IMR-90 (cell line): ENCODE measurements around the gene CRYGS. TPM values are rescaled to one million over a fixed set of nuclear protein-coding genes. Genes with fewer than 3 reads are reported as not detected.

Experiments used
- ATAC-seq: fragments of 200-7000 bp; cut with Tn5 transposase; 2 replicates; pipeline ENCODE4 v1.9.1; 2020; ENCODE audit warnings: low read depth, mild to moderate bottlenecking, moderate library complexity
- BruUV-seq: library from RNA; stranded (reverse); fragments of 400-500 nt; replicated peaks from 2 replicates; lab custom pipeline; 2021; lab: Mats Ljungman, UMichigan
- CTCF ChIA-PET: fragments of 300-600 bp; formaldehyde crosslinking; extraction: SDS; loops from one replicate; lab custom pipeline; 2021; ENCODE audit warnings: antibody characterized with exemption; lab: Yijun Ruan, JAX
- POLR2A ChIA-PET: fragments of 300-600 bp; sonication (Branson Sonifier 250); formaldehyde crosslinking; loops from one replicate; lab custom pipeline; 2022; ENCODE audit warnings: antibody characterized with exemption; ENCODE audit not compliant: unreplicated experiment; lab: Charles Lee
- DNase-seq: peaks from one replicate; pipeline ENCODE4 v3.0.0; 2013
- H2AFZ ChIP-seq: replicated peaks from 2 replicates; pipeline ENCODE3; 2013; ENCODE audit warnings: low read length, mild to moderate bottlenecking; ENCODE audit not compliant: poor library complexity
- H2AK5ac ChIP-seq: 2 replicates; pipeline ENCODE4 v1.6.1; 2013; ENCODE audit warnings: low read depth, low read length, inconsistent platforms
- H2AK9ac ChIP-seq: replicated peaks from 2 replicates; pipeline ENCODE3; 2013; ENCODE audit warnings: mild to moderate bottlenecking, low read depth, low read length, moderate library complexity; ENCODE audit not compliant: poor library complexity
- H2BK120ac ChIP-seq: 2 replicates; pipeline ENCODE4 v1.6.1; 2013; ENCODE audit warnings: low read depth, low read length, inconsistent platforms
- H2BK15ac ChIP-seq: 3 replicates; pipeline ENCODE4 v1.6.1; 2013; ENCODE audit warnings: low read depth, low read length, inconsistent platforms
- H2BK20ac ChIP-seq: 2 replicates; pipeline ENCODE4 v1.6.1; 2013; ENCODE audit warnings: low read depth, mild to moderate bottlenecking, inconsistent platforms, low read length, moderate library complexity
- H2BK5ac ChIP-seq: 2 replicates; pipeline ENCODE4 v1.6.1; 2013; ENCODE audit warnings: mild to moderate bottlenecking, low read depth, low read length, inconsistent platforms; ENCODE audit not compliant: poor library complexity, severe bottlenecking
- H3K14ac ChIP-seq: replicated peaks from 2 replicates; pipeline ENCODE4 v1.6.1; 2013; ENCODE audit warnings: low read depth, low read length, inconsistent platforms
- H3K18ac ChIP-seq: 2 replicates; pipeline ENCODE4 v1.6.1; 2013; ENCODE audit warnings: low read depth, low read length, control low read depth
- H3K23ac ChIP-seq: 2 replicates; pipeline ENCODE4 v1.6.1; 2013; ENCODE audit warnings: low read depth, low read length, inconsistent platforms
- H3K27ac ChIP-seq: 2 replicates; pipeline ENCODE4 v1.5.1; 2013; ENCODE audit warnings: mild to moderate bottlenecking, control low read depth, low read length; ENCODE audit not compliant: insufficient read depth
- H3K27me3 ChIP-seq: 2 replicates; pipeline ENCODE4 v1.6.1; 2013; ENCODE audit warnings: low read length; ENCODE audit not compliant: control insufficient read depth, insufficient read depth
- H3K36me3 ChIP-seq: 2 replicates; pipeline ENCODE4 v1.6.1; 2013; ENCODE audit warnings: low read length, mixed read lengths; ENCODE audit not compliant: control insufficient read depth, insufficient read depth
- H3K4ac ChIP-seq: 2 replicates; pipeline ENCODE4 v1.6.1; 2013; ENCODE audit warnings: low read depth, low read length, inconsistent platforms
- H3K4me1 ChIP-seq: 2 replicates; pipeline ENCODE4 v1.6.1; 2013; ENCODE audit warnings: low read length, mixed read lengths; ENCODE audit not compliant: control insufficient read depth, insufficient read depth
- H3K4me2 ChIP-seq: 2 replicates; pipeline ENCODE4 v1.6.1; 2013; ENCODE audit warnings: low read depth, mild to moderate bottlenecking, control low read depth, low read length, moderate library complexity
- H3K4me3 ChIP-seq: 2 replicates; pipeline ENCODE4 v1.5.1; 2013; ENCODE audit warnings: low read depth, mild to moderate bottlenecking, control low read depth, low read length, moderate library complexity; ENCODE audit not compliant: insufficient read depth
- H3K56ac ChIP-seq: 2 replicates; pipeline ENCODE4 v1.6.1; 2013; ENCODE audit warnings: low read length, inconsistent platforms; ENCODE audit not compliant: insufficient read depth; ENCODE audit errors: extremely low read depth
- H3K79me1 ChIP-seq, 2 experiments: 2 replicates each; pipeline ENCODE4 v1.6.1; 2013; ENCODE audit warnings: low read length in 2 of 2, inconsistent platforms in 1 of 2, low read depth in 1 of 2
- H3K9ac ChIP-seq: 2 replicates; pipeline ENCODE4 v1.6.1; 2013; ENCODE audit warnings: low read depth, low read length, control low read depth
- H3K9me1 ChIP-seq: 2 replicates; pipeline ENCODE4 v1.6.1; 2013; ENCODE audit warnings: low read length, inconsistent platforms; ENCODE audit not compliant: insufficient read depth
- H3K9me3 ChIP-seq: 2 replicates; pipeline ENCODE4 v1.6.1; 2013; ENCODE audit warnings: low read length; ENCODE audit not compliant: control insufficient read depth, insufficient read depth
- H4K20me1 ChIP-seq: 2 replicates; pipeline ENCODE4 v1.6.1; 2013; ENCODE audit warnings: low read length, inconsistent platforms; ENCODE audit not compliant: insufficient read depth
- H4K5ac ChIP-seq: 2 replicates; pipeline ENCODE4 v1.6.1; 2013; ENCODE audit warnings: mild to moderate bottlenecking, low read depth, low read length, control low read depth
- H4K8ac ChIP-seq, 2 experiments: 2 replicates each; pipeline ENCODE4 v1.6.1; 2013; ENCODE audit warnings: low read depth in 2 of 2, low read length in 2 of 2, control low read depth in 1 of 2, inconsistent platforms in 1 of 2
- H4K91ac ChIP-seq: 2 replicates; pipeline ENCODE4 v1.6.1; 2013; ENCODE audit warnings: low read depth, low read length, inconsistent platforms; ENCODE audit not compliant: insufficient read depth
- BHLHE40 ChIP-seq: fragments of 150-350 bp; IDR thresholded peaks from 2 replicates; pipeline ENCODE4 v1.6.1; 2016; ENCODE audit warnings: mild to moderate bottlenecking, low read depth, low read length
- FOS ChIP-seq: fragments of 150-350 bp; IDR thresholded peaks from 2 replicates; pipeline ENCODE4 v1.6.1; 2016; ENCODE audit warnings: low read depth, low read length
- MXI1 ChIP-seq: IDR thresholded peaks from 2 replicates; pipeline ENCODE4 v1.6.1; 2012; ENCODE audit warnings: low read depth, mild to moderate bottlenecking, low read length, moderate library complexity, borderline replicate concordance
- POLR2A ChIP-seq: IDR thresholded peaks from 2 replicates; pipeline ENCODE4 v1.6.1; 2012; ENCODE audit warnings: mild to moderate bottlenecking, low read depth, low read length
- RAD21 ChIP-seq: IDR thresholded peaks from 2 replicates; pipeline ENCODE4 v1.6.1; 2012; ENCODE audit warnings: low read length, improper control_type of control experiment
- RCOR1 ChIP-seq: IDR thresholded peaks from 2 replicates; pipeline ENCODE4 v1.6.1; 2012; ENCODE audit warnings: mild to moderate bottlenecking, low read length, improper control_type of control experiment; ENCODE audit not compliant: insufficient replicate concordance
- SMC3 ChIP-seq: fragments of 150-350 bp; IDR thresholded peaks from 2 replicates; pipeline ENCODE4 v1.6.1; 2016; ENCODE audit warnings: low read depth, mild to moderate bottlenecking, antibody characterized with exemption, low read length, moderate library complexity
- USF2 ChIP-seq: fragments of 150-350 bp; IDR thresholded peaks from 2 replicates; pipeline ENCODE4 v1.6.1; 2017; ENCODE audit warnings: mild to moderate bottlenecking, antibody characterized with exemption, low read length, low read depth
- WGBS, 2 experiments: methylation state at CpG; one replicate each; pipeline versions ENCODE4 v1.1.5 to v1.1.7; 2013; ENCODE audit warnings: missing lambda C conversion rate in 2 of 2; ENCODE audit not compliant: insufficient read length in 1 of 2; ENCODE audit errors: extremely low coverage in 2 of 2; 5-methylcytosine and 5-hydroxymethylcytosine counted together
- dilution Hi-C: fragments of 300-500 bp; cut with HindIII; formaldehyde crosslinking; loops from one replicate; pipeline ENCODE4 v1.14.3; 2018; ENCODE audit warnings: low sequenced_read_pairs; ENCODE audit not compliant: unreplicated experiment
- in situ Hi-C: fragments of 300-500 bp; cut with MboI; formaldehyde crosslinking; loops from 3 replicates; pipeline ENCODE4 v1.14.3; 2019; ENCODE audit warnings: low sequenced_read_pairs, inconsistent platforms, mixed read lengths
- intact Hi-C: fragments of 100-400 bp; cut with micrococcal nuclease; formaldehyde crosslinking; loops from 2 replicates; pipeline ENCODE4 v1.10.0; 2022
- polyA plus RNA-seq, 3 experiments: library from polyadenylated mRNA; depleted of rRNA; stranded (reverse); fragments of >200 nt; gene quantifications; 2 replicates each; pipeline ENCODE4 v1.2.3, GENCODE V29; 2012; ENCODE audit warnings: low replicate concordance in 1 of 3
- total RNA-seq: library from RNA; depleted of rRNA; stranded (reverse); fragments of >200 nt; gene quantifications from 2 replicates; pipeline ENCODE4 v1.2.3, GENCODE V29; 2012

Gene CRYGS
- total and polyA plus RNA-seq, 2 of the 4 experiments (the other 2 are of a cell fraction): 0.36 to 2.1 TPM

- H3K36me3 ChIP-seq: 0 out of 2 replicates have a peak, but pooled peaks cover 2% of the 10 kb centered on the region
- no peak overlapping the region for H2AK5ac ChIP-seq
- no peak overlapping the region for H3K9ac ChIP-seq
- H3K79me1 ChIP-seq: no peaks in the 10 kb centered on the region
- intact Hi-C loops (loop anchor here (1.0 to 5.0 kb wide), 5 partner anchors 76 to 558 kb away; partner anchors contain the start of gene ETV5), in situ Hi-C loops (no loop called here), dilution Hi-C loops (no loop called here)
- ChIA-PET POLR2A (interaction anchor here (0.6 kb wide), 1 partner anchor 246 kb away, joined by 3 read pairs; no protein-coding TSS in a partner anchor), CTCF (interaction anchor here (0.6 to 2.1 kb wide), 11 partner anchors 9 to 570 kb away, joined by 3 to 17 read pairs (median 4); no protein-coding TSS in a partner anchor)
- TF ChIP-seq RAD21: no peak
- no peak for TF ChIP-seq USF2
- no peak for TF ChIP-seq RCOR1
- no peak for TF ChIP-seq MXI1
- TF ChIP-seq FOS: peak; percentile 49; the same call in 1 of the 2 replicates
- 0 out of 2 replicates have a peak, but pooled peaks have one; percentile 11 for TF ChIP-seq BHLHE40
- TF ChIP-seq POLR2A: 0 out of 2 replicates have a peak, but pooled peaks have one; percentile 1
- TF ChIP-seq SMC3: no peak
- H3K18ac ChIP-seq: no peak overlapping the region
- BruUV-seq: no TSS peak
- no peak overlapping the region for H4K91ac ChIP-seq
- no peak overlapping the region for H3K4me3 ChIP-seq
- H2BK5ac ChIP-seq: no peak overlapping the region
- WGBS, 2 experiments: no CpG with 5 or more reads among the region's 2 CpGs
- no peak overlapping the region for H2AFZ ChIP-seq
- no peak overlapping the region for H2BK15ac ChIP-seq
- no peak overlapping the region for H3K14ac ChIP-seq
- no peak overlapping the region for H3K23ac ChIP-seq
- no peak overlapping the region for H3K4me2 ChIP-seq
- peak; percentile 28 for DNase-seq
- H4K20me1 ChIP-seq: no peaks in the 10 kb centered on the region
- no peaks in the 10 kb centered on the region for H3K27me3 ChIP-seq
- no peak overlapping the region for H3K56ac ChIP-seq
- no peak overlapping the region for H3K4ac ChIP-seq
- ATAC-seq: peak; percentile 45
- H4K5ac ChIP-seq: no peak overlapping the region
- H3K9me1 ChIP-seq: no peaks in the 10 kb centered on the region; the same call in 1 of the 2 replicates
- H2BK120ac ChIP-seq: no peak overlapping the region
- no peak overlapping the region for H2AK9ac ChIP-seq
- no peaks in the 10 kb centered on the region for H3K4me1 ChIP-seq
- H3K27ac ChIP-seq: no peak overlapping the region
- no peak overlapping the region for H2BK20ac ChIP-seq
- H4K8ac ChIP-seq: no peak overlapping the region
- no peaks in the 10 kb centered on the region for H3K9me3 ChIP-seq
Observed at GRCh38 chr3:186540835-186541226, 3.3 kb downstream of the CRYGS start.
